HG02943 (cell line): Measurements from ENCODE around the gene SUN2.
A peak's percentile ranks its signal among the peaks of the same experiment; 100 is the strongest.

Experiments
- ATAC-seq: cut with Tn5 transposase; IDR thresholded peaks from one replicate; pipeline ENCODE4 v1.9.1; 2021; ENCODE audit warnings: mild to moderate bottlenecking, low read depth, moderate library complexity; ENCODE audit not compliant: unreplicated experiment

SUN2 gene

DNA sequence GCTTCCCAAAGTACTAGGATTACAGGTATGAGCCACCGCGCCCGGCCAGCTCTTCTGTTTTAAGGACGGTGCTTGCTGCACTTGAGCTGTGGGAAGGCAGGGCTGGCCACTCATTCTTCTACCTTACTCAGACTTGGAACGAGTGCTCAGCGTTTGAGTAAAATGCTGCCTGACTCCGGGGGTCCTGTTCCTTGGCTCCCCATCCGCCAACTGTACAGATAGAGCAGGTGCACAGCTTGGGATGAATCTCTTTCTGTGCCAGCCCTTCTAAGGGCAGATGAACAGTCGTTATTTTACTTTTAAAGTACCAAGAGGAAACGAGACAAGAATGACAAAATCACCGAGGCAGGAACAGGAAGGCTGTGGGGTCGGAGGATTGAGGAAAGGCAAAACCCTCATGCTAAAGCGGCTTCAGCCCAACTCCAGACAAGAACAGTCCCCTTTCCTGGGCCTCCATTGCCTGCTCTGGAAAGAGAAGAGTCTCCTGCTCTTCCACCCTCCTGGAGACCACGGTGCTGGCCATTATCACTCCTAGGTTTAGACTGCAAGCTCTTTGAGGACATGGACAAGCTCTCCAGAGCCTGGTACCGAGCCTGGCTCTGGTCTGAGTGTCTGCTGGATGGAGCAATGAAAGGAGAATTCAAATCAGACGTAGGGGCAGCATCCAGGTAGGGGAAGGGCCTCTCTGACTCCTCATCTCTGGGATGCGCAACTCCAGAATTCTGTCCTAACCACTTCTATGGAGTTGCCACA is 1.1 kb upstream of the SUN2 start:
- no peak for ATAC-seq

DNA sequence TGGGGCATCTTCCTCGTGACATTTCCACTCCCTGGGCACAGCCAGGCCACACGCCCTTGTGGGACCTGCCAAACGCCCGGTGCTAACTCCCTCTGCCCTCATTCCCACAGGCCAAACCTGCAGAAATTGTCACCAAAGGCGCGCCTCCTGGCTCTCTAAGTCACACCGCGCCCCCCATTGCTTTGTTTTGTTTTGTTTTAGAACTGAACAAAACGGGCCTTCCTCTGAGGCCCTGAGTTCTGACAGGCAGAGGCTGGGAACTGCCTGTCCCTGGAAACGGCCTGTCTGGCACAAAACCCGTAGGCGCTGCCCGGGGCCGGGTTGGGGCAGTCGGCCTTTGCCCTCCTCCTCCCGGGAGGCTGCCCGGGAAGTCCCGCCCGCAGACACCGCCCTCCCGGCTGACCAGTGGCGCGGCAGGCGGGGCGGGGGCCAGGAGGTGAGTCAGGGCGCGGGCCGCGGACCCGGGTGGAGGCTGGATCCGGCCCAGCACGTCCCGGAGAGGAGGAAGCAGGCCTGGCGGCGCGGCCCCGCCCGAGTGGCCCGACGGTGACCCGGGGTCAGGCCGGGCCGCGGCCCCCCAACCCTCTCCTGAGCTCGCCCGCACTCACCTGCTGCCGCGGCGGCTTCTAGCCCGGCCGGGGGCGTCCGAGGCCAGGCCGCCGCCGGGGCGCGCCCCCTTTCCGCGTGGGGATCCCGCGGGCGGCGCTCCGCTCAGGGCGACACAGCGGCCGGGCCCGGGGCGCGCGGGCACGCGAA is 465 bp downstream of the SUN2 start:
- no peak for ATAC-seq

DNA sequence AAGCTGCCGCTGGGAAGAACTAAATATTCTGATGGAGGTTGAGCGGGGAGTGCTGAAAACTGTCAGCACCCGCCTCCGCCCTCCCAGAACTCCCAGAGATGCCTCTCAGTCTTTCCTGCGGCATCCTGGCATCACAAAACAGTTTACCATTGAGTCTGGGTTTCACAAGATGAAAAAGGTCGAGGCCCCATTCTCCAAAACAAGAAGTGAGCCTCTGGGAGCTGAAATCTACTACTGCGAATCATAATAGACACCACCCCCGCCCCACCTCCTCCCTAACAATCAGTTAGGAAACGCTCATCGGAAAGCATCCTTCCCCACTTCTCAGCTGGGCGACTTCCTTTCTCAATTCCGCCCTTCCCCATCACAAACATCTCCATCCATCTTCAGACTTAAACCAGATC is 1.0 kb downstream of the SUN2 start:
- no peak for ATAC-seq

DNA sequence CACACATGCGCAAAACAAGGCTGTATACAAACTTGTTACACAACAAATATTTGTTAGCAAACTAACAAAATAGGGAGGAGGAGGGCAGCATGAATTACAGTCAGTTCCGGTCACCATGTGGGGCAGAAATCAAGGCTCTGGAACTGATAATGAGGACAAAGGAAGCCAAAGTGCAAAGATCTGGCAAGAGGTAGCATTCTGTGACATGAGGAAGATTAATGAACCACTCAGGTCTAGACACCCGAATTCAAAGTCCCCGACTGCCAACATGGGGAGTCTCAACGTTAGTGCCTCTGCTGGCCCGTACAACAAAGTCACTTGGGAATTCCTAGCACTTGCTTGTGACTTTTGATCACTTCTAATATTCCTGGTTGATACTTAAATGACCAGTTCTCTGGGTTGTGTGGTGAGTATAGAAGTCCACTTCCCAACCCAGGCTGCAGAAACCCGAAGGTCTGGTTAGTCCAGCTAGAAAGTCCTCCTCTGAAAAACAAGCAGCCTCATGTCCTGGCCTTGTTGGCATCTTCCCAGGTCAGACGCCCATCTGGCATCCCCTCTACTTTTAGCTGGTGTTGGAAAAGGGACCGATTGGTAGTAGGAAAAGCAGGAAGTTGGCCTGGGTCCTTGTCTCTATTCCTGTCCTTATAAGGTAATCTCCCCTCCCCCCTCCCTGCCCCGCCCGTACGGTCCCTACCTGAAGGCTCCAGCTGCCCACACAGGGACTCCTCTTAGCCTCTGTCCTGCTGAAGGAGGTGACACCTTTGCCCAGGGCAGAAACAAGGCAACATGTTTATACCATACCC is 1.6 kb downstream of the SUN2 start:
- no peak for ATAC-seq

DNA sequence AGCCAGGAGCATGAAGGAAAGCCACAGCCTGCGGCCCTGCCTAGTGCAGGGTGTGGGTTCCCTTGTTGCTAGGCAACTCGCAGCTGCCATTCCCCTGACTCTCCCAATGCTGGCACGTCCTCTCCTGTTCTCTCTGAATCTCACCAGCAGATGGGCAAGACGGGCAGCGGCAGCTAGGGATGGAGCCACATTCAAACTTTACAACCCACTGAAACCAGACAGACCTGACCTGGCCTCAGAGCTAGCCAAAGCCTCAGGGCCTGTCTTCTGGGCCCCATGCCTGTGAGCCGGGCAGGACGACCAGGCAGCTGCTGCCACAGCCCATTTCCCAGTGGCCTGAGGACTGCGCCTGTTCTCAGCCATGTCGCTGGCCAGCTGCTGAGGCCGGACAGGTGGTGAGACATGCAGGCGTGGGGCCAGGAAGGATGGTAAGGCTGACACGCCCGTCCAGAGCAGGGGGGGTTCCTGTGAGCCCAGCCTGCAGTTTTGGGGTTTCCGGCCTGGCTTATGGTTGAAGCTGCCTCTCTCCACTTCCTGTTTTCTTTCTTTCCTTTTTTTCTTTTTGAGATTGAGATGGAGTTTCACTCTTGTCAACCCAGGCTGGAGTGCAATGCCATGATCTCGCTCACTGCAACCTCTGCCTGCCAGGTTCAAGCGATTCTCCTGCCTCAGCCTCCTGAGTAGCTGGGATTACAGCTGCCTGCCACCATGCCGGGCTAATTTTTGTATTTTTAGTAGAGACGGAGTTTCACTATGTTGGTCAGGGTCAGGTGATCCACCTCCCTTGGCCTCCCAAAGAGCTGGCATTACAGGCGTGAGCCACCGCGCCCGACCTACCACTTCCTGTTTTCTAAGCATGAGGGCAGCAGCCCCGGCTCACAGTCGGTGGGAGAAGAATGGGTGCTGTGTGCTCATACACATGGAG is 4.1 kb downstream of the SUN2 start:
- ATAC-seq = peak; percentile 47

DNA sequence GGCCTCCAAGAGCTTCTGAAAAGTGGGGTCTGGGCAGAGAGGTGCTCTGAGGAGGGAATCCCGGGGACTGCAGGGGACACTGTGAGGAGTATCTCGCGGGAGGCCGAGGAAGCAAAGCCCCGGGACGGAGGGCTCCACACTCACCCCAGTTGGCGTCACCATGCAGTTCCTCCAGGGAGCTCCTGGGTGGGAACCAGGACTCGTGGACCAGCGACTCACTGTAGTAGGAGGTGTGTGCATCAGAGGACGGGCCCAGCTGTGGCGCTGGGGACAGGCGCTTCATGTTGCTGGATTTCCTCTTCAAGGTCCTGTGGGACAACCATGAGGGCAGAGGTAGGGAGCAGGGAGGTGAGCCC is 4.8 kb downstream of the SUN2 start:
- ATAC-seq = no peak

DNA sequence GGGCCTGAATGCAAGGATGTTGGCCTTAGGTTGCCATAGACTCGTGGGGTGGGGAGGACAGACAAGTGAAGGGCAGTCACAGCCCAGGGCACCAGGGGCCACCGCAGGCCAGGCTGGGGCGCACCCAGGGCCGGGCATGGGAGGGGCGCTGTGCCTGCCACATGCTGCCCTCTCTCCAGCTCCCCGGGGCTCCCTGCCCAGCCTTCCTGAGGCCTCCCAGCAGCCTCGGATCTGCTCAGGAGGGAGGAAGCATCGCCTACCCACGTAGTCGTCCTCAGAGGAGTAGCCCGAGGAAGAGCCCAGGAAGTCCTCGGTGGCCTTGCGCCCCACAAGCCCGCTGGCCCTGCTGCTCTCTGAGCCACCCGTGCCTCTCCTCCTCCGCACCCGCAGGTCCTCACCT is 5.2 kb downstream of the SUN2 start:
- no peak for ATAC-seq

DNA sequence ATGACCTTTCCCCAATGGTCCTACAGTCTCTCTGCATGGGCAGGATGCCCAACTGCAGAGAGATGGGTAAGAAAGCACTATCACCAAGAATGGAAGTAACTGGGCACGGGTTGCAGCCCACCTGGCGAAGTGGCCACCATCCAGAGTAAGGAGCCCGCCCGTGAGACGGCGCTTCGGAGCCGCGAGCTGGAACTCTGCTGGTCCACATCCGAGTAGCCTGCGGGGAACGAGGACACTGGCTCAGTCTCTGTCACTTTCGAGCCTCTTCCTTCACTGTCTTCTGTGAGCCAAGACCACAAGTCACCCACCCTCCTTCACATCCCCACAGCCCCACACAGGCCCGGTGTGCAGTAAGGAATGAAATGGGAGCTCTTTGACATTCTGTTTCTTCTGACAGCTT is 5.7 kb downstream of the SUN2 start:
- no peak for ATAC-seq

DNA sequence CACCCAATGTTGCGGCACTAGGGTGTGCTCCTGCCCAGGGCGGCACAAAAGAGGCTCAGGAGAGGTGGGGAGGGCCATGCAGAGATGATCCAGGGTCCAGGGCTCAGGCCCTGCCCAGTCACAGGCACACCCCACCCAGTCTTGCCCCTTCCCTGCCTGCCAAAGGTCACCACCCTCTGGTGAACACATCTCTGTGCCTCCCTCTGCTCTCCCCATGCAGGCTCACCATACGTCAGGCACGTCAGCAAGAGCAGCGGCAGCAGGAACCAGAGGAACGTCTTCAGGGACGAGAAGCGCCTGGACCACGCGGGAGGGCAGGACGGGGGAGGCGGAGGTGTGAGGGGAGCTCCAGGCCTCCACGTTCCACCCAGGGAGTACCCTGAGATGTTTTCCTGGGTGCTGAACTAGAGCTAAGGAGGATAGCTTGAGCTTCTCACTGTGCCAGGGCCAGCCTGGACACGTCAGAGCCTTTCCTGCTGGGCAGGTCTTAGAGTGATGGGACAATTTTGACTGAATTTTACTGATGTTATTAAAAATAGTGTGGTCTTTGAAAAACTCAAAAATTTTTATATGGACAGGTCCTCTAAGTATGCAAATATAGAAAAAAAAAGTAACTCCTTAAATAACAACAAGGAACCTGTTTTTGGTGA is 7.2 kb downstream of the SUN2 start:
- ATAC-seq = no peak

DNA sequence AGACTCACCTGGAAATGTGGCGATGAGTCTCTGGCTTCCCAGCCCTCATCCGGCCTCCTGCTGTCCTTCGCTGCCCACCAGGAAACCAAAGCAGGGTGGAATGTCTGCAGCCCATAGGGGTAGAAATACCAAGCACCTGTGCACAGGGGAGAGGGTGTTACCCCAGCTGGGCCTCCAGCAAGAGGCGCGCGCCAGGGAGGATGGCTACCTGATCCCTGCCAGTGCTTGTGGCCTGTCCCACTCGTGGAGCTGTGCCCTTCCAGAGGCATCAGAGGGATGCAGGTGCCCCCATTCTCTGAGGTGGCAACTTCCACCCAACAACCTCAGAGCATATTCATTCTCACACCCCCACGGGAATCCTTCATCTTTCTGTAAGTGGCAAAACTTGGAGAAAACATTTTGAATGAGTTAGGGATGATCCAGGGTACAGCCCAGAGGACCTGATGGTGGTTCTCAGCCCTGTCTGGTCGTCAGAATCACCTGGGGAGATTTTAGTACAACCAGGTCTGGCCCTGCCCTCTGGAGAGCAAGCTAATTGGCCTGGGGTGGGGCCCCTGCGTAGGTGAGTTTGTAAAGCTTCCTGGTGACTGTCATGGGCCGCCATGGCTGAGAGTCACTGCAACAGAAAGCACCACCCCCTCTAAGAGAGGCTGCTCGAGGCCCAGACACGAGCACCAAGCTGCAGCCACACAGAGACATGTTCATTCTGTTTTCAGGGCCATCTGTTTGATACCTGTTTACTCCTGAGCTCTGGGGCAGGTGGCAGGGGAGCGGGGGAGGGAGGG is 9.9 kb downstream of the SUN2 start:
- ATAC-seq = no peak

DNA sequence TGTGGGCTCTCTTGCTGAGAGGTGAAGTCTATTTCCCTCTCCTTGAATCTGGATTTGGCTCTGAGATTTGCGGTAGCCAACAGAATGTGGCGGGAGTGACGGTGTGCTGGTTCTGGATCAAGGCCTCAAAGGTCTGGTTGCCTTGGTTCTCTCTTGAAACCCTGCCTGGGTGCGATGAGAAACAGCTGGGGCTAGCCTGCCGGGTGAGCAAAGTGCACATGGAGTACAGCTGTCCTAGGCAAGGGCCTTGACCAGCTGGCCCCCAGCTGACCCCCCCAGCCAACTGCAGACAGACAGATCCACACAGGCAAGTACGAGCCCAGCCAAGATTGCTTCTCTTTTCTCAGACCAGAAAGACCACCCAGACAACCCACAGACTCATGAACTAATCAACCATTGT is 10.8 kb downstream of the SUN2 start:
- no peak for ATAC-seq

DNA sequence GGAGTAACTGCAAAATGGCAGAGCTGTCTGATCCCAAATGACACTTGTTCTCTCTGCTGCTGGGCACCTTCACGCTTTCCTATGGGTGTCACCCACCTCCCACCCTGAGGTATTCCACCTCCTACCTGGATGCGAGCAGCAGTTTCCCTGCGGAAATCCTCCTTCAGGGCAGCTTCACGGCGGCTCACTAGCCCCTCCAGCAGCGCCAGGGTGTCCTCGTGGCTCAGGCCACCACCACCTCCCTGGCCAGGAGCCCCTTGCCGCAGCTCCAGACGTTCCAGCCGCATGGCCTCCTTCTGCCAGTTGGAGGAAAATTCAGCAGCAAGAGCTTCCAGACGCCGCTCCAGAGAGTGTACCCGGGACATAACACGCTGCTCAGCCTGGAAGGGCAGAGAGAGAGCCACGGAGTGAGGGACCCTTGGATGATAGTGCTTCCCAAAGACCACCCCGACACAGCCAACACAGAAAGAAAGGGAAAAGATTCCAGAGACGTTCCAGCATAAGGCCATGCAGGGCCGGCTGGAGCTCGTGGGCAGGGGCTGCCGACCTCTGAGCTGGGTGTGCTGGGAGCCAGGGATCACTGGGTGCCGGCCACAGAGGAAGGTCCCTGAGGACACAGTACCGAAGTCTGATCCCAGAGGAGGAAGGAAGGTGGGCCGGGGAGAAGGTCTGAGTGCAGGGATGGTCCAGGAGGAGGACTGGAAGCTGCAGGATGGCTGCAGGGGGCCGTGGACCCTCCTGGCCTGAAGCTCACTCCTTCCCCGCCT is 13.4 kb downstream of the SUN2 start:
- no peak for ATAC-seq

DNA sequence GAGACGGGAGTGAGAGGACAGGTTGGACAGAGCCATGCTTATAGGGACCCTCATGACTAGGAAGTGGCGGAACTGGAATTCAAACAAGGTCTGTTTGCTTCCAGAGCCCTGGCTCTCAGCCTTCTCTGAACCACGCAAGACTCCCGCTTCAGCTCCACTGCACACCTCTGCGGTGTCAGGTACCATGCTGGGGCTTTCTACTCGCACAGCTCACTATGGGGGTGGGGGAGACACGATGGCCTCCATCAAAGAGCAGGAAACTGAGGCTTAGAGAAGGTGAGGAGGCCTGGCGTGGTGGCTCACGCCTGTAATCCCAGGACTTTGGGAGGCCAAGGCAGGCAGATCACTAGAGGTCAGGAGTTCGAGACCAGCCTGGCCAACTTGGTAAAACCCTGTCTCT is 14.2 kb downstream of the SUN2 start:
- no peak for ATAC-seq

DNA sequence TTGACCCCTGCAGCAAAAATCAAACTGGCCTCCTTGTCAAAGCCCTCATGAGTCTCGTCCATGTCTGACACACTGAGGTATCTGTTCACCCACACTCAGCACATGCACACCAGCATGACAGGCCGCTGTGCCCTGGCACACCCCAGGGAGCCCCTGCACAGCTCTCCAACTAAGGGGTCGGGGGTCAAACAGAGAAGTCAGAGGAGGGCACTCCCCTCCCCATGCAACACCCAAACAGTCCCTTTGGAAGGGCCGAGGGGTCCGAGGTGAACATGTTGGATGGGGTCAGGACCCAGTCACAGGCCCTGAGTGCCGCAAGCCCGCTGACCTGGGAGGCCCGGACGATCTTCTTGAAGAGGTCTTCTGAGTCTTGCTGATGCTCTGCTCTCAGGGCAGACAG is 14.6 kb downstream of the SUN2 start:
- ATAC-seq = no peak

DNA sequence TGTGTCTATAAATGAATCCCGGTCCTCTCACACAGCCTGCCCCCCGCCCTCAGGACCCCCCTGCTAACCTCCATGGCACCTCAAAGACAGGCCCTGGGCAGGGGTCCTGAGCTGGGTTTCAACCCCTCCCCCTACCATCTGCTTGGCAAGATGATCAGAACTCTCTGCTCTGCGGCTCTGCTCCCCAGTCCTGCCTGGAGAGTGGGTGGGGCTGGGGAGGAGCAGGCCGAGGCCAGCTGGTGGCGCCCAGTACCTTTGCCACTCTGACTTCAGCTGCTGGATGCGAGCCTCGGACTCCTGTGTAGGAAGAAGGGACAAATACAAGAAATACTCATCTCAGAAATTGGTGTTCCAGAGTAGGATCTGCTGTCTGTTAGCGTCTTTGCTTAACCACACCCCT is 15.0 kb downstream of the SUN2 start:
- no peak for ATAC-seq

DNA sequence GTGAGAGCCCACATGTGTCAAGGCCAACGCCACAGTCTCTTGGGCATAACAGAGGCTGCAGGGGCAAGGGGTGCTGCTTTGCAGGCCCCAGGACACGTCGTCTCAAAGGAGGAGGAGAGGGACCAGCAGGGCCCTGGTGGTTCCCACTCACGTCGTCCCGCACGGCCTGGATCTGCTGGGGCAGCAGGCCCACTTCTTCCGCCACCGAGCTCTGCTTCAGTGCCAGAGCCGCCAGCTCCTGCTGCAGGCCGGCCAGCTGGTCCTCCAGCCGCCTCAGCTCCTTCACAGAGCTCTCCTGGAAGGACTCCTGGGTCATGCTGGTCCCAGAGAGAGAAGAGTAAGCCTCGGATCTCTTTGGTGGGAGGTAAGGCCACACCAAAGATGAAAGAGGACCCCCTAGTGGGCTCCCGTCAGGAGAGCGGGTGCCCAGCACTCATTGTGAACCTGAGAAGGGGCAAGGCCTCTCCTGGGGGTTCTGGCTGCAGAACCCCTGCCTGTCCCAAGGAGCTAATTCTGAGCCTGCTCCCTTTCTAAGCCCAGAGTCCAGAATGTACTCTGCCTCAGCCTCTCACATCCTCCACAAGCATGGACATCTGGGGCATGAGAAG is 15.6 kb downstream of the SUN2 start:
- no peak for ATAC-seq

DNA sequence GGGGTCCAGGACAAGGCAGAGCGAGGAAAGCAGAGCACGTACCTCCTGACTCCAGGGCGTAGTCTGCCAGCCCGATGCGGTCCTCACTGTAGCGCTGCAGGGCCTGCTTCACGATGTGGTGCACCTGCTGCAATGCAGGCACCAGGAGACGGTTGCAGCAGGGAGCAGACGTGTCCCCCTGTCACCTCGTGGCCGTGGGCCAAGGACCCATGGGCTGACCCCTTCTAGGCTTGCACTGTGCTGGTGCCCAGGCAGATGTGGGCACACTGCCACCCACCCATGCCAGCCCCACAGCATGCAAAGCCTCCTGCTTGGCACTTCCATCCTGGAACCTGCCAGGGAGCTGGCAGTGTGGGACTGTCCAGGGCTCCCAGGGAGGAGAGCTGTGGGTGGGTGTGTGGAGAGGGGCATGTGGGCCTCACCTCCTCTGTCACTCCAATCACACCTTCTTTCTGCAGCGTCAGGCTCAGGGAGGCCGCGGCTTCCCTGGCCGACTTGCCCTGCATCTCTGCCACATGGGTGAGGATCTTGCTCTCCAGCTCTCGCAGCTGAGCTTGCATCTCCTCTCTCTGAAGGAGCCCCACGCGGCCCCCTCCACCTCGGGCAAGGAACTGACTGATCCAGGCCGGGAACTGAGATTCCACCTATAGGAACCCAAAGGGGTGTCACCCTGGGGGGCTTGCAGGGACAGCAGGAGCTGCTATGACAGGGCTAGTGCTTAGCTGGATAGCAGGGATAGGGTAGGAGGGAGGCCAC is 16.3 kb downstream of the SUN2 start:
- no peak for ATAC-seq
